Suppressor macrophage treated with lipopolysaccharide for 1 hour (primary cell): Measurements from ENCODE around the gene OAF.

Experiments used
- DNase-seq, 3 donors: peaks; one replicate each; pipeline ENCODE4 v3.0.0-alpha.2; 2020 to 2022

Gene OAF

GRCh38 chr11:120205596-120206161, 5.2 kb upstream of the OAF start:
- DNase-seq = peak; percentile 90 to 93 (median 93)

DNA sequence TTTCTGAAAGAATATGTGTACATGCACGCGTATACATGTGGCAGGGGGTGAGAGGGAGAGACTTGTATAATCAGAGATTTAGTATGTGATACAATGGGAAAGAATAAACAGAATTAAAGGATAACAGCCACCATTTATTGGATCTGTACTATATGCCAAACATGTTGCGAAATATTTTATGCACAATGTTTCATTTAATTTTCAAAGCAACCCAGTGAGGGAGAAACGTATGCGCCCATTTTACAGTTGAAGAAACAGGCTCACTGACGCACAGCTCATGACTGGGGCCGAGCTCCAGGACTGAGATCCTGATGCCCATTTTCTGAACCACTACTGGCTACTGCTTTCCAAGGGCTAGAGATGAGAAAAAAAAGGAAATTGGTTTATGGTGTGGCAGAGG, 3.3 kb upstream of the OAF start:
- DNase-seq = peak in 1 of 3 donors; percentile 36

DNA sequence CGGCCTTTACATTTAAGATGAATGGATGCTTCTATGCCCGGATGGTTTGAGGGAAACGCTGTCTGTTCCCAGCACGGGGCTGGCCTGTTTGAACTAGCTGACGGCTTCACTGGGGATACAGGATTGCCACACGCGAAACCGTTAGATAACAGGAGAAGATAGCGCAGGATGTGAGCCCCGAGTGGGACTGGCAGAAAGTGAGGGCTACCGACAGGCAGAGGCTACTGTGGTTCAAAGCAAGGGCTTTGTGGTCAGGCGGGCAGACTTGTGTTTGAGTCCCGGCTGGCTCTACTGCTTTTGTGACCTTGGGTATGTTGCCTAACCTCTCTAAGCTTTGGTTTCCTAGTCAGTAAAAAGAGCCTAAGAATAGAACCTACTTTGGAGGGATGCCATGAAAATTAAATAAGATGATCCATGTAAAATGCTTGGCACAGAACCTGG, 2.8 kb upstream of the OAF start:
- peak; percentile 16 to 29 (median 24) for DNase-seq

- DNase-seq = peak; percentile 88 to 91 (median 90)
Observed at GRCh38 chr11:120208777-120209176, 2.1 kb upstream of the OAF start.

DNA sequence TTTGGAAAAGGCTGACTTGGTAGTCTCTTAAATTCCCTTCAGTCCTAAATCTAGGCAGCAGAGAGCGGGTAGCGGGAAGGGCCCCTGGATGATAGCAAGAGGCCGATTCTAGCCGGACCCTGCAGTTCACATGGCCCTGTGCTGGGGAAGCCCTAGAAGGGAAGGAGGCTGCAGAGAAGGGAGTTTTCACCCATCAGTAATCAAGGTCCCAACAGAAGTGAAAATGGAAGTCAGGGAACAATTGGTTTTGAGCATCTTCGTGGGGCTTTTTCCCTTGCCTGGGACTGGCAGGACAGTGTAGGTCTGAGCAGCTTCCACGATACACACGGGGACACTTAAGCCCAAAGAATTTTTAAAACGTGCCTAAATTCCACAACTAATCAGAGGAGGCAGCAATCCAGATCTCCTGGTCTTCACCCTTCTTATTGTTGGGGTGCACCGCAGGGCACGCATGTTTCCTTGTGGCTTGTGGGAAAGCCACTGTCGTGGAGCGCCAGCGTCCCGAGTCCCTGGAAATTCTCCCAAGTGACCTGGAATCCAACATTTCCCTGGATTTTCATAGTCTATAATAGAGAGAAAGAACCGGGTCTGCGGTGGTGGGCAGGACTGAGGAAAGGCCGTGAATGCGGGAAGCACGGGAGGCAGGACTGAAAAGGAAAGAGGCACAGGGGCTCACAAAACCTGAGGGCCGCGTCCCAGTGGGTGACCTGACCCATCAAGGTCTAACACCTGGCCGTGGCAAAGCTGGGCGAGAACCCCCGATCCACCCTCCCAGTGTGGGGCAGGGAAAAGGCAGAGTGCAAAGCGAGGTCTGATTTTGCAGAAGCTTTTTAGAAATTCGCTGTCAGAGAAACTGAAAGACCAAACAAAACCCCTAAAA, 846 bp upstream of the OAF start:
- peak; percentile 62 to 73 (median 68) for DNase-seq

GRCh38 chr11:120211522-120212258, 858 bp downstream of the OAF start:
- peak; percentile 46 to 57 (median 51) for DNase-seq

GRCh38 chr11:120212259-120212878, 1.5 kb downstream of the OAF start:
- no peak for DNase-seq

DNA sequence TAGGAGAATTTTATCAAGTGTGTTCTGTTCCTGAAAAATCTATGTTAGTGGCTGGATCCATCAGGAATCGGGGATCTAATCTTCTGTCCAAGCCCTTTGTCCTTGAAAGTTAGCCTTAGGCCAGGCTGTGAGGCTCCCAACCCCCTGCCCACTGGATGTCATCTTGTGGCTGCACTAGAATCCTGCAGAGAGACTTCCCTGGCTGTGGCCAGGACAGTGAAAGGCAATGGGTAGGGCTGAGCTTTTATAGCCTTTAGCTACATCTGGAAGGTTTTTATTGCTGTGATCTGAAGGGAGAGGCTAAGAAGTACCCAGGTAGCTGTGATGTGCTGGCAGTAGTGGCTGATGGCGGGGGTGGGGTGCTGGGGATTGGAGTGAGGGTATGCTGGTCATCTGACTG, 2.1 kb downstream of the OAF start:
- no peak for DNase-seq

- DNase-seq = no peak
Observed at GRCh38 chr11:120214581-120214980, 3.7 kb downstream of the OAF start.

DNA sequence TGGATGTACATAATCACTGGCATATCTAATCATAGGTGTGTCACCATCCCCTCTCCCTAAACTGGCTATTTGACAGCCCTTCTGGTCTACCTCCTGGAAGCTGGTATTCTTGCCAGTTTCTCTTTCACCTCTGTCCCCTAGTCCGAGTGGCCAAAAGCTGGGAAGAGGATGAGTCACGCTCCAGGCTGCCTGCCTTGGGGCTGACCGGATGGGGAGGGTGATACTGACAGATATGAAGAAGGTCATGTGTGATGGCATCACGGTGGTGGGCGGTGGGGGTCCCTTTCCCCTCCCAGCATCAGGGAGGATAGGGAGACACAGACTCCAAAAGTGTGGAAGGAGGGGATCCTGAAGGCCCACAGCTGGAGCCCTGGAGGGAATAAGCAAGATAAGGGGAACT, 4.8 kb downstream of the OAF start:
- DNase-seq = no peak

- no peak for DNase-seq
Observed at GRCh38 chr11:120216426-120217102, 5.7 kb downstream of the OAF start.

GRCh38 chr11:120217526-120217925, 6.7 kb downstream of the OAF start:
- no peak for DNase-seq

GRCh38 chr11:120217941-120218694, 7.3 kb downstream of the OAF start:
- DNase-seq = no peak

- DNase-seq = no peak
Observed at GRCh38 chr11:120218695-120219033, 7.8 kb downstream of the OAF start.

DNA sequence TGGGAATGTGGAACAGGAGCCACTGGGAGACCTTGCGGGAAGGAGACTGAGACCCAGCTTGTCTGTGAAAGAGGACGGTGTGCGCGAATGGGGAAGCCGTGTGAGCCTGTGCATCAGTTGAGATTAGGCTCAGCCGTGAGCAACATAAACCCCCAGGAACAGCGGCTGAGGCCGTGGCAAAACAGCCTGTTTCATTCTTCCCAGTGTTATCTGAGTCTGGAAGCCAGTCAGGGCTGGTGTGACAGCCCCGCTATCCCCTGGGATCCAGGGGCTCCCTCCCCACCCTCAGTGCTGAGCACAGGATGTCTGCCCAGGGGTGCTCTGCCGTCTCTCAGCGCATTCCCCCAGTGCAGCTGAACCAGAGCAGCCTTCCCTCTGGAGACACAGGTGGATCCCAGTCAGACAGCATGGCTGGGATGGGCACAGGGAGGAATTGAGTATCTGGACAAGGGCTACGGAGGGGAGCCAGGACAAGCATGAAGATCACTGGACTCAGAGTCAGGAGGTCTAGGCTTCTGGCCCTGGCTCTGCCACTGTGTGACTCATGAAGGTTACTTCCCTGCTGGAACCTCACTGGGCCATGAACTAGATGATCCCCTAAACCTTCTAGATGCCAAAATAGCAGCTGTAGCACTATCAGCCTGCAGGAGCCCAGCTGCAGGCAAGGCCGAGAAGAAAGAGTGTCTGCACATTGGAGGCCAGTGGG, 8.6 kb downstream of the OAF start:
- DNase-seq = peak; percentile 51 to 64 (median 57)

- no peak for DNase-seq
Observed at GRCh38 chr11:120219938-120220746, 9.3 kb downstream of the OAF start.

GRCh38 chr11:120220747-120221037, 9.9 kb downstream of the OAF start:
- no peak for DNase-seq

DNA sequence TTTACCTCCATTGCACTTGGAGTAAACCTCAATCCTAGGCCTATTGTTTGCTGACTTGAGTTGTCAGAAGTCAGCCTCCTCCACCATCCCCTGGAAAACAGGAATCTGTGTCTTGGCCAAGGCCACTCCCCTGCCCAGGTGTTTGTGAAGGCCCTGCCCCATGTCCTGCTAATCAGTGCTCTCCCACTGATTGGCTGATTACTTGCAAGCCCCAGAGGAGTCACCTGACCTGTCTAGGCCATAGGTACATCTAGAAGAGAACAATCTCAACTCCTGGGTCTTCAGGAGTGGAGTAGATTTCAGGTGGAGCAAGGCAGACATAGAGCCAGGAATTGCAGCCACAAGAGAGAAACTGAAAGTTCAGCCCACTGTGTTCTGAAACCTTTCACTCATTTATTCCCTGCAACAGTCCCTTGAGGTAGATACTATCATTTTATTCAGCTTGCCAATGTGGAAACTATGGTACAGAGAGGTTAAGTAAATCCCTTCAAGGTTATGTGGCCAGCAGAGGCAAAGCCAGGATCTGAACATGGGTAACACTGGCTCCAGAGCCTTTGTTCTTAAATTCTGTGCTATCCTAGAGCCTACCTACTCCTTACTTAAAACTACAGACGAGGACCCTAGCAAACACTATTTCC, 10.4 kb downstream of the OAF start:
- no peak for DNase-seq

DNA sequence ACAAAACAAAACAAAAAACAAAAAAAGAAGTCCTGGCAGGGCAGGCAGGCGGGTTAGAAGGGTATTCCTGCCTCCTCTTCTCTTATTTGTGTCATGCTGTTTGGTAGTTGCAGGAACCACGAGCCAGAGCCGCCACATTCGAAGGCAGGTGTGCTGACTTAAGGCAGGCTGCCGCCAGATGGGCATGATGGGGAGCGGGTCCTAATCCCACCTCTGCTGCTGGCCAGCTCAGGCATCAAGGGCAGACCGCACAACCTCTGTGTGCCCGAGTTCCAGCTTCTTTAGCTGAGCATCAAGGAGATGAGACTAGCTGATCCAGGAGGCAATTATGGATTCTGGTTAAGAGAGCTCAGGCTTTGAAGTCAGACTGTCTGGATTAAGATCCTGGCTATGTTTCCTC, 12.1 kb downstream of the OAF start:
- DNase-seq = no peak

DNA sequence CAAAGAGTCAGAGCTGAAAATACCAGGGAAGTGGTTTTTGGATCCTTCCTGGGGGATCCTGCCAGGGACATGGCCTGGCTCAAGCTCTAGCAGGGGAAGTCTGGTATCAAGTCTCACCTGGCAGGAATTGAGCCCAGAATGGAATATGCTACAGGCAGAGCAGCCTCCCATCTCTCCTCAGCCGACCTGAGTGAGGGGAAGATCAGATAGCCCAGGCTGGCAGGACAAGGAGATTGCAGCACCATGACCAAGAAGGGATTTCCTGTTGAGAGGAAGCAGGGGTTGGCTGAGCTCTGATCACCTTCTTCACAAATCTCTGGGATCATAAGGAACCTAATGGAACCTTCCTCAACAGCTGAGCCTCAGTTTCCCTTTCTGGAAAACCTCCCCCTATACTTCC, 13.0 kb downstream of the OAF start:
- DNase-seq = no peak
